ENCODE measurements around the gene SAMD4B.

GRCh38 chr19:39359026-39359425, 16.8 kb downstream of the SAMD4B start:
- TF ChIP-seq POLR2AphosphoS5 (IDR thresholded peaks at IDR 0.05) (no peak), CTCF (IDR thresholded peaks at IDR 0.05) (no peak), EP300 (IDR thresholded peaks at IDR 0.05; ENCODE audit: low read depth) (no peak)
